Measurements from ENCODE around the gene PNPT1. TPM values are rescaled to one million over a fixed set of nuclear protein-coding genes. Genes with fewer than 3 reads are reported as not detected.

The PNPT1 gene
- polyA plus RNA-seq, 1 donor from 2014 or later = 23.4 TPM

Other genes starting within 250 kb of the PNPT1 start
- 72.4 and 85.3 TPM in 2 replicates for gene CFAP36, start 174.1 kb downstream of the PNPT1 start, polyA plus RNA-seq
- 55.8 and 58.4 TPM in 2 replicates for gene PPP4R3B, start 76.2 kb downstream of the PNPT1 start, polyA plus RNA-seq
- gene EFEMP1, start 229.9 kb upstream of the PNPT1 start, polyA plus RNA-seq = 2.3 and 2.7 TPM in 2 replicates